ENCODE results near the gene PRG2.
A peak's percentile ranks its signal among the peaks of the same experiment; 100 is the strongest.

PRG2 gene

DNA sequence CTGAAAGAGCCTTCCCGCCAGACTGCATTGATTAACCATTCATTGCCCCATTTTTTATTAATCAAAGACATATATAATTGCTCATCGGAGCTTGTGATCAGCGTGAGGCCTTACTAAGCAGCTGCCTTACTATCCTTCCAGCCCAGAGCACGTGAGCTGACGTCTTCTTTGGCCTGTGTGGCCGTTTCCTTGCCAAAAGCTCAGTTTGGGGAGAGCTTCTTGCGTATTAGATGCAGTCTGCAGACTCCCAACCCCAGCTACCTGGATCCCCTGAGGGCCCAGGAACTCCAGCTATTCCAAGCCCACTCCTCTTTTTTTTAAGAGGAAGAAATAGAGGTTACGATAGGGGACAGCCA lies 37.3 kb upstream of the PRG2 start:
- Histone ChIP-seq H3K27me3 (ENCODE audit: insufficient read depth, low read length) (no peaks in the 10 kb centered on the region), H3K4me3 (ENCODE audit: low read depth, low read length) (peak overlapping the region; percentile 87), H3K4me1 (ENCODE audit: control insufficient read depth, insufficient read depth, low read length, unreplicated experiment) (peaks cover 45% of the 10 kb centered on the region)

DNA sequence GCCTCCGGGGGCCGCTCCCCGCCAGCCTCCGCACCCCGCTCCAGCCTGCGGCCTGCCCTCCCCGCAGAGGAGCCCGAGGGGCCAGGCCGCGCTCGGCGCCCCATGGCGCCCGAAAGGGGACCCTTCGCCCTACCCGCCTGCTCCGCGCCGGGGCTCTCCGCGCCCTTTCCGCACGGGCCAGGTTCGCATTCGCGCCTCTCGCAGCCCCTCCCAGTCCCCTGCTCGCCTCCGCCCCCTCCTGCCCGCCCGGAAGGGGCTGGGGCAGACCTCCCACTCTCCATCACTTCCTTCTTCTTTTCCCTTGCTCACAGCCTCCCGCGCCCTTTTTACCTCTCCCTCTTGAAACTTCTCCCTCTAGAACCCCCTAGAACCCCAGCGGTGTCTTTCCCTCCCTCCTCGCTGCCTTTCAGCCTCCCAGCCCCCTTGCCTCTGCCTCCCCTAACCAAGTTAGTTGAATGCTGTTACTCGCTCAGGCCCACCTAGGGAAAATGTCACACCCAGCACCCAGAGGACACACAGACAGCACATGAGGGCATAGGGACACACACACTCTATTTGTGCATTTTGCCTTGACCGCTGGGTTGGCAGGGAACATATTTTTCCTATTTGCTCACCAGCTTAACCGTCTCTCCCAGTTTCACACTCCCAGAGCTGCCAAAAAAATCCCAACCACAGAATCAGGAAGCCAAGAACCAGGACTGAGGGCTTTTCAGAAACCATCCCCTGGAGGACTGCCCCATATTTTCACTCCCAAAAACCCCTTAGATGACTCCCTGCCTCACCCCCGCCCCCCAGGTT lies 36.7 kb upstream of the PRG2 start, which contains the start of gene SLC43A3:
Gene SLC43A3, minus strand, starts transcription at position 193 of the 798 bp plus-strand sequence. CDS start 949 bp downstream, outside the sequence.
- Histone ChIP-seq H2AFZ (ENCODE audit: low read length, unreplicated experiment) (peak within 1 kb of the TSS; percentile 61), H3K4me3 (ENCODE audit: low read depth, low read length) (peak within 1 kb of the TSS; percentile 87), H3K27ac (ENCODE audit: low read depth, low read length) (peak within 1 kb of the TSS; percentile 96)

More for the DNA sequence above, 37.3 kb upstream of the PRG2 start:
- Histone ChIP-seq H3K79me2 (ENCODE audit: control insufficient read depth, insufficient read depth, low read length, unreplicated experiment) (peaks cover 34% of the 10 kb centered on the region), H3K36me3 (ENCODE audit: insufficient read depth, low read length) (peaks cover 11% of the 10 kb centered on the region; the same call in 1 of the 2 replicates), H3K27ac (ENCODE audit: low read depth, low read length) (peak overlapping the region; percentile 96), H2AFZ (ENCODE audit: low read length, unreplicated experiment) (no peak overlapping the region)

DNA sequence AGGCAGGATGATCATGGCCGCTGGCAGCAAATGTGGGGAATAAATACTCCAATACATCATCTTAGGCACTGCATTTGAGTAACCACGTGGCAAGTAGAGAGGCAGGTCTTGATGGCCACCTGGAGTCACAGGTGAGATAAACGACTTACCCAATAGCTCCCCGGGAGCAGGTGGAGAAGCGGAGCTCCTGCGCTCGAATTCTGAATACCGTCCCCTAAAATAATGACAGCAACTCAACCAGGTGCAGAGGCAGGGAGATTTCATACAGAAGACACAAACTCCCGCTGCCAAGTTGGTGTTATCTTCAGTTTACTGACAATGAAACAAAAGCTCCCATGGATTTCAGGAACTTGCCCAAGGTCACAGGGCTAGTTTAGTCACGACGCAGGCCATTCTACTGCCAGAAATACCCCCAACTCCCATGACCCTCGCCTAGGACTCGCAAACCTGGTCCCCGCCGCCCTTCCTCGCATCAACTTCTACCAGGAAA lies 36.0 kb upstream of the PRG2 start:
- Histone ChIP-seq H3K4me1 (ENCODE audit: control insufficient read depth, insufficient read depth, low read length, unreplicated experiment) (peaks cover 46% of the 10 kb centered on the region), H3K36me3 (ENCODE audit: insufficient read depth, low read length) (peaks cover 24% of the 10 kb centered on the region), H3K27me3 (ENCODE audit: insufficient read depth, low read length) (no peaks in the 10 kb centered on the region), H3K4me3 (ENCODE audit: low read depth, low read length) (peak overlapping the region; percentile 87), H2AFZ (ENCODE audit: low read length, unreplicated experiment) (peak overlapping the region; percentile 61), H3K27ac (ENCODE audit: low read depth, low read length) (peak overlapping the region; percentile 96), H3K79me2 (ENCODE audit: control insufficient read depth, insufficient read depth, low read length, unreplicated experiment) (peaks cover 46% of the 10 kb centered on the region)

More for the DNA sequence above, 36.7 kb upstream of the PRG2 start, which contains the start of gene SLC43A3:
- Histone ChIP-seq H3K36me3 (ENCODE audit: insufficient read depth, low read length) (peaks cover 17% of the 10 kb centered on the region), H3K27me3 (ENCODE audit: insufficient read depth, low read length) (no peaks in the 10 kb centered on the region), H3K79me2 (ENCODE audit: control insufficient read depth, insufficient read depth, low read length, unreplicated experiment) (peaks cover 40% of the 10 kb centered on the region), H3K4me1 (ENCODE audit: control insufficient read depth, insufficient read depth, low read length, unreplicated experiment) (peaks cover 46% of the 10 kb centered on the region)

DNA sequence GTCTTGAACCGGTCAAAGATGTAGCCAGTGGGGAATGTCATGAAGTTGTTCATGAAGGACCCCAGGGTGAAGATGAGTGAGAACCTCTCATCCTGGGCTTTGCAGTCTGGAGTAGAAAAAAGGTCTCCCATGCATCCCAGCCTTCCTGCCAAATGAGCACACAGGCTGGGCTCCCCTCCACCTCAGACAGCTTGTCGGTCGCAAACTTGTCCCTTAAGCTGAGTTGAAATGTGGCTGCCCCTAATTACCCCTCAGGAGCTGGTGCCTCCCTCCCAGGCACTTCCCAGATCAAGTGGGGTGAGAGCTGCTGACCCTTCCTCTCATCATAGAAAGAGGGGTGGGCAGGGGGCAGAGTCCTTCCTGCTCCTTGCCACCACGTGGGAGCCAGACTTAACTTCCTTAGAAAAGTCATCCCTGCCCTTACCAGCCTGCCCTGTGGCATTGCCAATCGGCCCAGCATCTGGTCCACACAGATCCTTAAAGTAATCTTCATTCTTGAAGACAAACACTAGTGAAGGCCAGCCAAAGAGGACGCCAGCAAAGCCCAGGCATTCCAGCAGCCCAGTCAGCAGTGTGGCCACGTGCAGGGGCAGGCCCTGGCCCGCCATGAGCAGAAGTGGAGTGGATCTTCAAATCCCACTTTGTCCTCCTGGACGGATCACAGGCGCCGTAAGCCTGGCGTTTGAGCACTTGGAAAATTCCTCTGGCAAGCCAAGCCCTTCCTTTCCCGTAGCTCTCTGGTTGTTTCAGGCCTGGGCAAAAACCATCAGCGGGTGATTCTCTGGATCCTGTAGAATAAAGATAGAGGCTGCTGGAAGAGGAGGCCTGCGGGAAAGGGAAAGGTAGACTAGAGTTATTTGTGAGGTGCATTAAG lies 35.4 kb upstream of the PRG2 start:
- peaks cover 46% of the 10 kb centered on the region for H3K4me1 ChIP-seq (ENCODE audit: control insufficient read depth, insufficient read depth, low read length, unreplicated experiment)
- H3K27ac ChIP-seq (ENCODE audit: low read depth, low read length) = peak overlapping the region; percentile 96
- peaks cover 30% of the 10 kb centered on the region for H3K36me3 ChIP-seq (ENCODE audit: insufficient read depth, low read length)
- peak overlapping the region; percentile 87 for H3K4me3 ChIP-seq (ENCODE audit: low read depth, low read length)
- H2AFZ ChIP-seq (ENCODE audit: low read length, unreplicated experiment) = no peak overlapping the region
- H3K79me2 ChIP-seq (ENCODE audit: control insufficient read depth, insufficient read depth, low read length, unreplicated experiment) = peaks cover 53% of the 10 kb centered on the region
- H3K27me3 ChIP-seq (ENCODE audit: insufficient read depth, low read length) = no peaks in the 10 kb centered on the region

DNA sequence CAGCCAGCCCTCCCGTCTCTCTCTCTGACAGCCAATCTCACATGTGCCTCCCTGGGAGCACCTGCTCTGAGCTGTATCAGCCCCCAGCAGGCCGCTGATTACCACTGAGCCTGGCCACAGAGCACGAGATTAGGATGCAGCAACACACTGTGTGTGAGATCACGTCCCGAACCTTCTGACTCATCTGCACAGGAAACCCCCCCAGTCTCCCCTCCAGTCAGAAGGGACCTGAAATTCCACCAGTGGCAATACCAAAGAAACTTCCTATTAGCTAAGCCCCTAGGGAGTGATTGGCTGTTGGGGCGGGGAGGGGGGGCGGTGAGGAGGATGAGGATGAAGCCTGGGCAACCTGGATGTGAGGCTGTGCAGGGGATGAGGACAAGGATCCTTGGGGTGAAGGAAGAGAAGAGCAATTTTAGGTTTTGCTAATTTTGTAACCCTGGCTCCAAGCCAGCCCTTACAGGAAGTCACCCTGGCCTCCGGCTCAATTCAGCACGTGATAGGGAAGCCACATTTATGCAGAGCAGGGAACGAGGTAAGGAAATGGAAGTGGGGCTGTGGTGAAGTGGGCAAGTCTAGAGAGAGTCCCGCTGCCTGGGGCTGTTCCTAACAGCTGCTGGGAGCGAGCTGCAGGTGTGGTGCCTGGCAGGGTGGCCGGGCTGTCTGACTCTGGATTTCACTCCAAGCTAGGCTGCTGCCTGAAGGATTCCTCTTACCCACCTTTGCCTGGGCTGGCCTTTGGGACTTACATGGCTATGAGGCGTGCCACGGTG lies 34.5 kb upstream of the PRG2 start:
- Histone ChIP-seq H3K27ac (ENCODE audit: low read depth, low read length) (peak overlapping the region; percentile 96), H3K4me3 (ENCODE audit: low read depth, low read length) (peak overlapping the region; percentile 87), H3K36me3 (ENCODE audit: insufficient read depth, low read length) (peaks cover 39% of the 10 kb centered on the region), H2AFZ (ENCODE audit: low read length, unreplicated experiment) (no peak overlapping the region), H3K27me3 (ENCODE audit: insufficient read depth, low read length) (no peaks in the 10 kb centered on the region), H3K4me1 (ENCODE audit: control insufficient read depth, insufficient read depth, low read length, unreplicated experiment) (peaks cover 46% of the 10 kb centered on the region), H3K79me2 (ENCODE audit: control insufficient read depth, insufficient read depth, low read length, unreplicated experiment) (peaks cover 57% of the 10 kb centered on the region)

DNA sequence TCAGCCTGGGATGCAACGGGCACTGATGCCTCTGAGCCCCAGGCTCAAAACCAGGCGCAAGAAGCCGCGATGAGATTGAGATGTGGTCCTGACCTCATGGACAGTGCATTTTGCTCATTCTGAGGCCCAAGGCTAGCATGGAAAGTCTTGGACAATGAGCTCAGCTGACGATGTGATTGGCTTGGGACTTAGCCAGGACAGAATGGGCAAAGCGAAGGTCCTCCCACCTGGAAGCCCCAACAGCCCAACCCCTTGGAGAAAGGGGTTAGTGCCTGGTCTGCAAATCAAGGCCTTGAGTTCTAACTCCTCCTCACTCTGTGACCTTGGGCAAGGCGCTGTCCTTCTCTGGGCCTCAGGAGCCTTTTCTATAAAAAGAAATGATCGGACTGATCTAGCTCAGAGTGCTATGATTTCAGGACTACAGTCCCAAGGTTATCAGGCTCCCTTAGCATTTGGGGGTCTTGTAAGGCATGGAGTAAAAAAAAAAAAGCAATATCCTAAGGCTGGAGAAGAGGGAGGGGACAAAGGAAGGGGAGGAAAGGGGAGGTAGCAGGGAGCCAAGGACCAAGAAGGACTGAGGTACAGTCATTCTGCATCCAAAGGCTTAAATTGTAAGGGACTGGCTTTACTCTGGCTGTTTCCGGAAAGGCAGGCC lies 33.8 kb upstream of the PRG2 start:
- H3K79me2 ChIP-seq (ENCODE audit: control insufficient read depth, insufficient read depth, low read length, unreplicated experiment) = peaks cover 60% of the 10 kb centered on the region
- peak overlapping the region; percentile 63 for H3K27ac ChIP-seq (ENCODE audit: low read depth, low read length)
- peaks cover 43% of the 10 kb centered on the region for H3K36me3 ChIP-seq (ENCODE audit: insufficient read depth, low read length)
- no peaks in the 10 kb centered on the region for H3K27me3 ChIP-seq (ENCODE audit: insufficient read depth, low read length)
- peaks cover 46% of the 10 kb centered on the region for H3K4me1 ChIP-seq (ENCODE audit: control insufficient read depth, insufficient read depth, low read length, unreplicated experiment)
- no peak overlapping the region for H2AFZ ChIP-seq (ENCODE audit: low read length, unreplicated experiment)
- peak overlapping the region; percentile 87 for H3K4me3 ChIP-seq (ENCODE audit: low read depth, low read length)

DNA sequence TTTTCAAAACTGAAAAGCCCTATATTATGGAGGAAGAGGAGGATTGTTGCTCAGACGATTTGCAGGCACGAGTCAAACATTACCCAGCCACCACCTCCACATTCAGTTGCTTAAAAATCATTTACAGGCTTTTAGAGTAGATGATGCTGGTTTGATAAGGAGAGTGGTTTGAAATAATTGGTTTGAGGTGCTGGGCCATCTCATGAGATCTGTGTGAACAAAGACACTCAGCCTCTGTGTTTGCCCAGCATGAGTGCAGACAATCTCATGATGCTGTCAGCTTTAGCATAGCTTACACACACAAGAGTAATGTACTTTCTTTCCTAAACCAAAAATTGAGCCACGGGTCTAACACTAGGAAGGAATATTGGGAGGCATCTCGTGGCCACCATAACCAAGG lies 32.2 kb upstream of the PRG2 start:
- H3K36me3 ChIP-seq (ENCODE audit: insufficient read depth, low read length) = peaks cover 47% of the 10 kb centered on the region
- H3K27me3 ChIP-seq (ENCODE audit: insufficient read depth, low read length) = no peaks in the 10 kb centered on the region
- H3K79me2 ChIP-seq (ENCODE audit: control insufficient read depth, insufficient read depth, low read length, unreplicated experiment) = peaks cover 66% of the 10 kb centered on the region
- no peak overlapping the region for H3K27ac ChIP-seq (ENCODE audit: low read depth, low read length)
- H3K4me3 ChIP-seq (ENCODE audit: low read depth, low read length) = no peak overlapping the region
- H3K4me1 ChIP-seq (ENCODE audit: control insufficient read depth, insufficient read depth, low read length, unreplicated experiment) = peaks cover 39% of the 10 kb centered on the region
- no peak overlapping the region for H2AFZ ChIP-seq (ENCODE audit: low read length, unreplicated experiment)

DNA sequence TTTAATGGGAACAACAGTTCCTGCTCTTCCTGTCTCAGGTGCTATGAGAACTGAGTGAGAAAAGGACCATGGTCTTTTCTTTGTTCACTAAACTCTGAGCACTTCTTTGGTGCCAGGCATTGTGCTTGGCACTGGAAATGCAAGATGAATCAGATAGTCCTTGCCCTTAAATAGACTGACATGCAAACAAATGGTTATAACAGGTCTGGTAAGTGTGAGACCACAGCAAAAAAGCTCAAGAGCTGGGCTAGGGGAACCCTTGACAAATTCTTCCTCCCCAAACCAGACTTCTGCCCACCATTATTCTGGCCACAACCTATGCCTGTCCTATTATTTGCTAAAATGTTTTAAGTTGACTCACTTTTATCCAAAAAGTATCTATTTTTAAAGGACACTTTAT lies 31.4 kb upstream of the PRG2 start:
- peaks cover 54% of the 10 kb centered on the region for H3K36me3 ChIP-seq (ENCODE audit: insufficient read depth, low read length)
- H3K27ac ChIP-seq (ENCODE audit: low read depth, low read length) = no peak overlapping the region
- H3K4me3 ChIP-seq (ENCODE audit: low read depth, low read length) = no peak overlapping the region
- no peaks in the 10 kb centered on the region for H3K27me3 ChIP-seq (ENCODE audit: insufficient read depth, low read length)
- H2AFZ ChIP-seq (ENCODE audit: low read length, unreplicated experiment) = no peak overlapping the region
- peaks cover 66% of the 10 kb centered on the region for H3K79me2 ChIP-seq (ENCODE audit: control insufficient read depth, insufficient read depth, low read length, unreplicated experiment)
- H3K4me1 ChIP-seq (ENCODE audit: control insufficient read depth, insufficient read depth, low read length, unreplicated experiment) = peaks cover 32% of the 10 kb centered on the region

DNA sequence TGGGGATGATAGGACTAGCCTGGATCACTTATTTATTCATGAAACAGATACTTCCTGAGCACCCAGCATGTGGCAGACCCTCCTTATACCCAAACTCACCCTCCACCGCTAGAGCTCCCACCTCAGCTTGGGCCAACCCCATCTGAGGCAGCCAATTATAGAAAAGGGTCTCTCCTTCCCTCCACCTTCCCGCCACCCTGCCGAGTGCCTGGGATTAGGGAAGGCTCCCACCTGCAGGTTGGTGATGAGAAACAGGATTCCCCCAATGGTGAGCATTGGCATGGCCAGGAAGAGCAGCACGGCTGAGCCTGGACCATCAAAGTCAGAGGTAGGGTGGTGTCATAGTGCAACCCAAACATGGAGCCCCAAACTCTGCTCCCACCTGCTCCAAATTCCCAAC lies 30.6 kb upstream of the PRG2 start:
- Histone ChIP-seq H3K4me1 (ENCODE audit: control insufficient read depth, insufficient read depth, low read length, unreplicated experiment) (peaks cover 32% of the 10 kb centered on the region), H3K79me2 (ENCODE audit: control insufficient read depth, insufficient read depth, low read length, unreplicated experiment) (peaks cover 58% of the 10 kb centered on the region), H3K27ac (ENCODE audit: low read depth, low read length) (no peak overlapping the region), H3K4me3 (ENCODE audit: low read depth, low read length) (no peak overlapping the region), H3K36me3 (ENCODE audit: insufficient read depth, low read length) (peaks cover 62% of the 10 kb centered on the region), H2AFZ (ENCODE audit: low read length, unreplicated experiment) (no peak overlapping the region), H3K27me3 (ENCODE audit: insufficient read depth, low read length) (no peaks in the 10 kb centered on the region)
